Stomach (tissue), 9 donors: ENCODE results near the gene C12orf50. TPM values are rescaled to one million over a fixed set of nuclear protein-coding genes. Genes with fewer than 3 reads are reported as not detected.
"Not testable (repeated sequence)": the region's sequence is repeated elsewhere in the genome, so short reads cannot be mapped to it uniquely, and the experiment has no call there.

Experiments
- DNase-seq, 2 donors: peaks; one replicate each; pipeline versions ENCODE4 v3.0.0 to v3.0.0-alpha.2; 2013 to 2019
- H3K27ac ChIP-seq, 5 donors: fragments of 200-600 bp in 4 of 5; sonication (generic) in 4 of 5; one replicate each; pipeline ENCODE4 v1.5.1; 2013 to 2019; ENCODE audit warnings: mild to moderate bottlenecking in 1 of 5, moderate library complexity in 1 of 5
- H3K27me3 ChIP-seq, 3 donors: fragments of 200-600 bp; sonication (generic); one replicate each; pipeline ENCODE4 v1.5.1; 2017 to 2019; ENCODE audit warnings: mixed run types in 1 of 3
- H3K36me3 ChIP-seq, 4 donors: fragments of 200-600 bp; sonication (generic); 1 replicate in 3 of 4; 2 replicates in 1 of 4; pipeline ENCODE4 v1.5.1; 2016 to 2019
- H3K4me1 ChIP-seq, 4 donors: fragments of 200-600 bp; sonication (generic); one replicate each; pipeline ENCODE4 v1.5.1; 2016 to 2019
- H3K4me3 ChIP-seq, 4 donors: fragments of 200-600 bp; sonication (generic) in 3 of 4; one replicate each; pipeline ENCODE4 v1.5.1; 2016 to 2019; ENCODE audit warnings: mild to moderate bottlenecking in 1 of 4
- H3K9me3 ChIP-seq, 4 donors: fragments of 200-600 bp; sonication (generic); one replicate each; pipeline ENCODE4 v1.5.1; 2016 to 2019
- CTCF ChIP-seq, 7 experiments: fragments of 450-650 bp in 4 of 7; fragments of 200-600 bp in 3 of 7; sonication (generic) in 3 of 7; IDR thresholded peaks; one replicate each; pipeline ENCODE4 v1.5.1; 2016 to 2019; ENCODE audit warnings: antibody characterized with exemption in 7 of 7, control low read depth in 2 of 7, mild to moderate bottlenecking in 1 of 7
- EP300 ChIP-seq: sonication (generic); formaldehyde crosslinking; IDR thresholded peaks from one replicate; pipeline ENCODE4 v1.6.1; 2017; ENCODE audit warnings: antibody characterized with exemption
- POLR2A ChIP-seq, 4 donors: fragments of 450-650 bp; IDR thresholded peaks; one replicate each; pipeline ENCODE4 v1.6.1; 2016; ENCODE audit warnings: antibody characterized with exemption in 4 of 4, control low read depth in 2 of 4, mild to moderate bottlenecking in 1 of 4, moderate library complexity in 1 of 4
- POLR2AphosphoS5 ChIP-seq, 3 donors: sonication (generic); formaldehyde crosslinking; IDR thresholded peaks; one replicate each; pipeline ENCODE4 v1.6.1; 2016; ENCODE audit warnings: antibody characterized with exemption in 3 of 3
- WGBS, 5 donors: extraction: QIAGEN DNeasy Blood & Tissue Kit in 3 of 5; methylation state at CpG; one replicate each; pipeline versions ENCODE4 v1.1.5 to v1.1.7; 2013 to 2018; 5-methylcytosine and 5-hydroxymethylcytosine counted together
- intact Hi-C: fragments of 100-400 bp; cut with DNase I; formaldehyde crosslinking; loops from one replicate; pipeline ENCODE4 v1.15.1; 2023; ENCODE audit warnings: low total_unique reads
- polyA plus RNA-seq, 3 donors: library from polyadenylated mRNA; stranded (reverse); fragments of 200-250 nt; gene quantifications; one replicate each; pipeline ENCODE4 v1.2.3, GENCODE V29; 2013
- total RNA-seq, 5 donors: library from RNA; depleted of rRNA; stranded (reverse); fragments of >200 nt; gene quantifications; one replicate each; pipeline versions ENCODE4 v1.1.0 to v1.2.3, GENCODE V29; 2014 to 2016
- donor health status: healthy with polysubstance abuse.
- donor health status: Bipolar disorder and iron deficiency.
- donor health status: healthy.

The C12orf50 gene
- total and polyA plus RNA-seq, 8 donors, result not detected

- intact Hi-C loops, result no loop called here
- H3K27me3 ChIP-seq, result no peaks in the 10 kb centered on the region
- H3K27ac ChIP-seq, result no peak overlapping the region
- H3K9me3 ChIP-seq, result no peaks in the 10 kb centered on the region
- no peaks in the 10 kb centered on the region for H3K36me3 ChIP-seq
- H3K4me3 ChIP-seq, result no peak overlapping the region
- 86 to 94% (median 89%) methylated on average over 1 of the region's 1 CpG for WGBS, 5 donors
- no peaks in the 10 kb centered on the region for H3K4me1 ChIP-seq
- TF ChIP-seq EP300, result no peak
- no peak for TF ChIP-seq CTCF (IDR thresholded peaks at IDR 0.05)
- TF ChIP-seq POLR2AphosphoS5 (IDR thresholded peaks at IDR 0.05), result no peak
- TF ChIP-seq POLR2A (IDR thresholded peaks at IDR 0.05), result no peak
- DNase-seq, result no peak
These were observed 47.7 kb downstream of the C12orf50 start for GRCh38 chr12:87981495-87981894.

GRCh38 chr12:87975879-87976278, 53.3 kb downstream of the C12orf50 start:
- H3K27ac ChIP-seq, result no peak overlapping the region
- intact Hi-C loops, result no loop called here
- H3K9me3 ChIP-seq, result no peaks in the 10 kb centered on the region
- H3K36me3 ChIP-seq, result no peaks in the 10 kb centered on the region
- H3K27me3 ChIP-seq, result no peaks in the 10 kb centered on the region
- no peak for TF ChIP-seq POLR2A (IDR thresholded peaks at IDR 0.05)
- H3K4me3 ChIP-seq, result no peak overlapping the region
- DNase-seq, result no peak
- no peaks in the 10 kb centered on the region for H3K4me1 ChIP-seq
- WGBS, 5 donors, result 76 to 89% (median 82%) methylated on average over 3 of the region's 3 CpGs

- no peak for TF ChIP-seq POLR2AphosphoS5 (IDR thresholded peaks at IDR 0.05)
- TF ChIP-seq EP300, result no peak
- TF ChIP-seq CTCF (IDR thresholded peaks at IDR 0.05), result no peak
- TF ChIP-seq POLR2A (IDR thresholded peaks at IDR 0.05), result no peak
- H3K36me3 ChIP-seq, result no peaks in the 10 kb centered on the region
- no peak overlapping the region for H3K4me3 ChIP-seq
- H3K27me3 ChIP-seq, result no peaks in the 10 kb centered on the region
- H3K4me1 ChIP-seq, result no peaks in the 10 kb centered on the region
- H3K9me3 ChIP-seq, result no peaks in the 10 kb centered on the region
- no peak overlapping the region for H3K27ac ChIP-seq
- intact Hi-C loops, result no loop called here
- DNase-seq, result peak in 1 of 2 donors; percentile 39
These were observed 61.3 kb downstream of the C12orf50 start for GRCh38 chr12:87967871-87968270.

- no peak overlapping the region for H3K4me3 ChIP-seq
- peaks cover 0 to 4% (median 0%) of the 10 kb centered on the region in 4 donors for H3K4me1 ChIP-seq
- no peak for TF ChIP-seq EP300
- TF ChIP-seq POLR2A (IDR thresholded peaks at IDR 0.05), result no peak
- no peak for TF ChIP-seq POLR2AphosphoS5 (IDR thresholded peaks at IDR 0.05)
- TF ChIP-seq CTCF (IDR thresholded peaks at IDR 0.05), result no peak
- no peaks in the 10 kb centered on the region for H3K9me3 ChIP-seq
- DNase-seq, result peak in 1 of 2 donors; percentile 2
- H3K36me3 ChIP-seq, result no peaks in the 10 kb centered on the region
- H3K27me3 ChIP-seq, result no peaks in the 10 kb centered on the region
- intact Hi-C loops, result no loop called here
- WGBS, 5 donors, result 40 to 59% (median 57%) methylated on average over 2 of the region's 2 CpGs
- H3K27ac ChIP-seq, result no peak overlapping the region
These were observed 68.6 kb downstream of the C12orf50 start for GRCh38 chr12:87960566-87960965.

GRCh38 chr12:87954028-87954427, 75.2 kb downstream of the C12orf50 start:
- H3K4me1 ChIP-seq, H3K36me3 ChIP-seq, intact Hi-C loops, DNase-seq, H3K27me3 ChIP-seq, H3K27ac ChIP-seq, H3K4me3 ChIP-seq, H3K9me3 ChIP-seq: not testable (repeated sequence)
- WGBS, 5 donors, result 97 to 99% (median 97%) methylated on average over 7 of the region's 7 CpGs
